Central memory CD8-positive, alpha-beta T cell (primary cell): ENCODE measurements around the gene SVIL.

Experiments
- ATAC-seq: fragments of 150-1000 bp; cut with Tn5 transposase; replicated peaks from 2 replicates; pipeline ENCODE4 v1.10.0; 2022; ENCODE audit warnings: mild to moderate bottlenecking, moderate FRiP score, moderate number of reproducible peaks; ENCODE audit not compliant: poor library complexity, severe bottlenecking; ENCODE audit errors: extremely low read depth
- DNase-seq, 2 donors: peaks; one replicate each; pipeline ENCODE4 v3.0.0; 2021; ENCODE audit warnings: low spot score in 2 of 2
- H3K27ac Mint-ChIP-seq: one replicate; pipeline ENCODE4 v1.8.0; 2022; ENCODE audit warnings: low read depth, mild to moderate bottlenecking, moderate library complexity, mixed read lengths
- H3K27me3 Mint-ChIP-seq: one replicate; pipeline ENCODE4 v1.8.0; 2022; ENCODE audit warnings: mixed read lengths
- H3K36me3 Mint-ChIP-seq: one replicate; pipeline ENCODE4 v1.8.0; 2022; ENCODE audit warnings: mild to moderate bottlenecking, moderate library complexity, mixed read lengths; ENCODE audit not compliant: insufficient read depth
- H3K4me1 Mint-ChIP-seq: one replicate; pipeline ENCODE4 v1.8.0; 2022; ENCODE audit warnings: mixed read lengths
- H3K4me3 Mint-ChIP-seq: one replicate; pipeline ENCODE4 v1.8.0; 2022; ENCODE audit warnings: mild to moderate bottlenecking, moderate library complexity, mixed read lengths
- H3K9me3 Mint-ChIP-seq: one replicate; pipeline ENCODE4 v1.8.0; 2022; ENCODE audit warnings: mixed read lengths

Gene SVIL

DNA sequence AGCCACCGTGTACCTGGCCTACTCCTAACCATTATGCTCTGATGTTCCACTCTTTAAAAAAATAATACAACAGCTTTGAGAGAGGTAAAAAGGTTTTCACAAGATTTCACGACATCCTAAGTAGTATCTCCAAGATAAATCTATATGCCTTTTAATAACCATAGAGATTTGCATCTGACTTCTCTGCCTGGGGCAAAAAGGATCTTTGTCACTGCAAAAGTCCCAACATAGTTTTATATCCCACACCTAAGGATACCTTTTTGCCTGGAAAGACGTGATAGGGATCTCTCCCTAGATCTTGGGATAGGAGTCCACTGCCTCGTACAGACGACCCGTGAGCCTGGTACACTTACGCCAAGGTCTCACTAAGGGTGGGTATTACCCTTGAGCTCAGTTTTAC is 31.4 kb upstream of the SVIL start:
- H3K9me3 Mint-ChIP-seq = no peaks in the 10 kb centered on the region
- no peak for ATAC-seq
- peaks cover 18% of the 10 kb centered on the region for H3K4me1 Mint-ChIP-seq
- DNase-seq = no peak
- no peaks in the 10 kb centered on the region for H3K36me3 Mint-ChIP-seq
- H3K27me3 Mint-ChIP-seq = no peaks in the 10 kb centered on the region
- H3K27ac Mint-ChIP-seq = no peak overlapping the region
- no peak overlapping the region for H3K4me3 Mint-ChIP-seq

DNA sequence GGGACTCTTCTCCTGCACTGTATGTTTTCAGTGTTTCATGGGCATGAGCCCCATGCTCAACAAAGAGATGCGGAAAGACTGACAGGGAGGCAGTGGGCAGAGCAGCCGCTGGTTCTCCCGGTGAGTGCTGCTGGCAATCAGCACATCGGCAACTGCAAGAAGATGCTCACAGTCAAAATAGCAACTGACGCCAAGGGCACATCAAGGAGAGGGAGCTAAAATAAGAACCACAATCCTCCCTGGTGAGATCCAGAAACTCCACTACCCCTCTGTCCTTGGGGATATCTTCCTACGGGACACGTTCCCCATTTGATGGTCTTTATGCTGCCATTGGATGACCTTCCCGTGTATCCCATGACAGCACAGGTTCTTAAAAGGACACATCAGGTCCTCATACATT is 28.9 kb upstream of the SVIL start:
- Mint-ChIP-seq H3K36me3 (peaks cover 2% of the 10 kb centered on the region), H3K4me1 (peaks cover 19% of the 10 kb centered on the region), H3K9me3 (no peaks in the 10 kb centered on the region), H3K27me3 (no peaks in the 10 kb centered on the region), H3K4me3 (no peak overlapping the region), H3K27ac (no peak overlapping the region)
- DNase-seq = no peak
- no peak for ATAC-seq

DNA sequence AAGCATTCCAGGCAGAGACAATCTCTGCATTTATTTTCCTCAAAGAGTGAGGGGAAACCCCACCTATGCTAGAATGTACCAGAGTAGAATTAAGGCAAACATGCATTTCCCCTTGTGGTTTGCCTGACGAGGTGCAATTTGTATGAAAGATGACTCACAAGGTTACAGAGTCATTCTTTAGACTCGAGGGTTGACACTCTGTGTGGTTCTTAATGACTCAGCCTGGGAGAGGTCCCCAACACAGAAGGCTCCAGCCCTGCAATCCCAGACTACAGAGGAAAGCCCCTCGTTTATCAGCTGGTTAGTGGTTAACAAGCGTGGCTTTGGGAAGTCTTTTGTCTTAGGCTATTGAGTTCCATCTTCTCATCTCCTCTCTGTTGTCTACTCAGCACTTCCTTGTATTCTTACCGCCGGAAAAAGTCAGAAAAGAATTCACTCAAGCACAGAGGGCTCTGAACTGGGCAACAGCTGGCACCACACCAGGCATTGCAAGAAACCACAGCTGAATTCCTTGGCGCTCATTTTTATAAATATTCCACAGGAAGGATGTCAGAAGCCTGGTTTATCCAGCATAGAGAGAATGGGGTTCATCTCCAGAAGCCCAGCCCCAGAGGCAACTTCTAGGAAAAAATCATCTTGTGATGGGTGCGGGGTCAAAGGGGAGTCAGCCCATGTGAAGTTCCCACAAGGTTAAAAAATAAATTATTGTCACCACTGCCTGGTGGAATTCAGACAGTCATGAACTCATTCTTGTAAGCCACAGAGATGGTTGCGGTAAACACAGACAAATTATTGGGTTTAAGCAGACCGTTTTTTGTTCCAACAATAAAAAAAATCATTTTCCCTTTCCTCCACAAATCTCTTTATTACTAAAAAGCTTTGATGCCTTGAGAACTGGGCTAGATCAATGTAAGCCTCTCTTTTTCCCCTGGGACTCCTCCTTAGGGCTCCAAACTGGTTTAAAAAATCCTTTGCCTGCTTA is 24.5 kb upstream of the SVIL start:
- no peaks in the 10 kb centered on the region for H3K27me3 Mint-ChIP-seq
- ATAC-seq (peak; percentile 94), DNase-seq (peak; percentile 21 to 69)
- H3K4me1 Mint-ChIP-seq = peaks cover 41% of the 10 kb centered on the region
- H3K36me3 Mint-ChIP-seq = peaks cover 4% of the 10 kb centered on the region
- H3K4me3 Mint-ChIP-seq = peak overlapping the region; percentile 64
- H3K9me3 Mint-ChIP-seq = no peaks in the 10 kb centered on the region
- H3K27ac Mint-ChIP-seq = peak overlapping the region; percentile 84

DNA sequence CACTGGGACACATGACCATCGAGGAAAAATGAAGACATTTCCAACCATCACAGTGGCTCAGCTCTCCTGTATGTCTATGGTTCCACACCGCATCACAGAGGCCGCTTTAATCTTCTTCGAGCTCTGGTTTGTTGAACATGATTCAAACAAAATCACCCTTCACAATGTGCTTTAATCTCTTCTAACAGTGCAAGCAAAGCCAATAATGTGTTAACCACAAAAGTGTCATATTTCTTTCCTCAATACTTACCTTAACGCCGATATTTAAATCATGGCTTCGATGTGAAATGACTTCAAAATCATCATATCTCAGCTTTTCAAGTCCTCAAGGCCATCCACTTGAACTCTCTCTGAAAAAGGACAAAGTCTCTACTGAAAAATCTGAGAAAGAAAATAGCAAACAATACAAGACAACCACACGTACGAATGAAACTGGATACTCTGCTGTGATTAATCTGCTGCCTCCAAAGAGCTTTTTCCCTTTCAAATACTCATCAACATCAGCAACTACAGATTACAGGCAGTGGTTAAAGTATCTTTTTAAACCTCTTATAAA is 23.0 kb upstream of the SVIL start:
- DNase-seq = peak in 1 of 2 donors; percentile 25
- peak; percentile 48 for ATAC-seq

DNA sequence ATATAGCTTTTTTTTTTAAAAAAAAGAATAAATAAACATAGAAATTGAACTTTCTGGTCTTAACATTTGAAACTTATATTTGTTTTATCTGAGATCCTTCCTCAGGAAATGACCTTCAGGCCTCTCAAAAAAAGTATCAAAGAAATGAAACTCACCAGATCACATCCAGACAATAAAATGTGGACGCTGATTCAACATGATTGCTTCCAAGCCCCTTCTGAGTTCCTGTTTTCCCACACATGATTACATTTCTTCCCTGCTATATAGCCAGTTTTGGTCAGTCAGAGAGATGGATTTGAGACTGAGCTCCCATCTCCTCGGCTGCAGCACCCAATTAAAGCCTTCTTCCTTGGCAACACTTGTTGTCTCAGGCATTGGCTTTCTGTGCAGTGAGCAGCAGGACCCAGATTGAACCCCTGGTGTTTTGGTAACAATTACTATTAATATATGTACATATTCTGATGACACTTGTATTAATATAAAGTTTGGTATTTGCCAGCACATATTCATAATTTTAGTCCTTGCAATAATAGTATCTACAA is 21.8 kb upstream of the SVIL start:
- Mint-ChIP-seq H3K4me1 (peaks cover 50% of the 10 kb centered on the region), H3K4me3 (no peak overlapping the region), H3K9me3 (no peaks in the 10 kb centered on the region), H3K27me3 (no peaks in the 10 kb centered on the region), H3K27ac (no peak overlapping the region), H3K36me3 (peaks cover 4% of the 10 kb centered on the region)
- ATAC-seq = no peak
- no peak for DNase-seq

More for the DNA sequence above, 23.0 kb upstream of the SVIL start:
- Mint-ChIP-seq H3K27ac (peak overlapping the region; percentile 84), H3K4me1 (peaks cover 41% of the 10 kb centered on the region), H3K27me3 (no peaks in the 10 kb centered on the region), H3K36me3 (peaks cover 4% of the 10 kb centered on the region), H3K4me3 (peak overlapping the region; percentile 64), H3K9me3 (no peaks in the 10 kb centered on the region)

DNA sequence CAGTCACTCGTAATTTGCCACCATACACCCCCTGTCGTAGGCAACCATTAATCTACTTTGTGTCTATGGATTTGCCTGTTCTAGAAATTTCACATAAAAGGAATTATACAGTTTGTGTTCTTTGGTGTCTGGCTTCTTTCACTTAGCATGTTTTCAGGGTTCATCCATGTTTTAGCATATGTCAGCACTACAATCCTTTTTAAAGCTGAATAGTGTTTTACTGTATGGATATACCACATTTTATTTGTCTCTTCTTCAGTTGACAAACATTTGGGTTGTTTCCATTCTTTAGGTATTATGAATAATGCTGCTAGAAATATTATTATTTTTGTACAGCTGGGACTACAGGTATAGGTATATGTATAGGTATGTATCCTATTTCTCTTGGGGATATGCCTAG is 17.4 kb upstream of the SVIL start:
- ATAC-seq (no peak), DNase-seq (no peak)
- Mint-ChIP-seq H3K9me3 (no peaks in the 10 kb centered on the region), H3K27ac (no peak overlapping the region), H3K4me3 (no peak overlapping the region), H3K27me3 (no peaks in the 10 kb centered on the region), H3K36me3 (peaks cover 4% of the 10 kb centered on the region), H3K4me1 (peaks cover 41% of the 10 kb centered on the region)

DNA sequence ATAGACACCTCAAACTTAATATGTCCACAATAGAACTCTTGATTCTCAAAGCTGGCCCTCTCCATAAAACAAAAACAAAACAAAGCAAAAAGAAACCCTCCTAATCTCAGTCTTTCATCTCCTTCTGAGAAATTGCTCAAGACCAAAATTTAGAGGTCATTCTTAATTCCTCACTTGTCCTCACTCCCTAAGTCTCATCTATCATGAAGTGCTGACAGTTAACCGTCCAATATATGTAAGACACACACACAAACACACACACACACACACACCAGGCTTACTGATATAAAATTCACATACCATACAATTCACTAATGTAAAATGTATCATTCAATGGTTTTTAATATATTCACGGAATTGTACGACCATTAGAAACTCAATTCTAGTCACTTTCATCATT is 17.0 kb upstream of the SVIL start:
- Mint-ChIP-seq H3K36me3 (peaks cover 4% of the 10 kb centered on the region), H3K27me3 (no peaks in the 10 kb centered on the region), H3K4me1 (peaks cover 43% of the 10 kb centered on the region), H3K9me3 (no peaks in the 10 kb centered on the region), H3K27ac (no peak overlapping the region), H3K4me3 (no peak overlapping the region)
- no peak for ATAC-seq
- DNase-seq = no peak

DNA sequence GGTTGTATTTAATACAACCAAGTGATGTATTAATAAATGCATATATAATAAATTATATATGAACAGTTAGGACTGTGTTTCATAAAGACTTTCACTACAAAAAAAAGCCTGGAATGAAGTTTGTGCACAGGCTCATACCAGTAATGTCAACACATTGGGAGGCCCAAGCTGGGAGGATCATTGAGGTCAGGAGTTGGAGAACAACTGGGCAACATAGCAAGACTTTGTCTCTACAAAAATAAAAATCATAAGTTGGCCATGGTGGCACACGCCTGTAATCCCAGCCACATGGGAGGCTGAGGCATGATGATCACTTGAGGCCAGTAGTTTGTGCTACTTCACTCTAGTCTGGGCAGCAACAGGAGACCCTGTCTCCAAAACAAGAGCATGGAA is 15.8 kb upstream of the SVIL start:
- H3K4me1 Mint-ChIP-seq = peaks cover 49% of the 10 kb centered on the region
- no peak overlapping the region for H3K4me3 Mint-ChIP-seq
- no peaks in the 10 kb centered on the region for H3K9me3 Mint-ChIP-seq
- H3K27ac Mint-ChIP-seq = no peak overlapping the region
- H3K36me3 Mint-ChIP-seq = peaks cover 2% of the 10 kb centered on the region
- no peak for ATAC-seq
- no peaks in the 10 kb centered on the region for H3K27me3 Mint-ChIP-seq
- DNase-seq = no peak

DNA sequence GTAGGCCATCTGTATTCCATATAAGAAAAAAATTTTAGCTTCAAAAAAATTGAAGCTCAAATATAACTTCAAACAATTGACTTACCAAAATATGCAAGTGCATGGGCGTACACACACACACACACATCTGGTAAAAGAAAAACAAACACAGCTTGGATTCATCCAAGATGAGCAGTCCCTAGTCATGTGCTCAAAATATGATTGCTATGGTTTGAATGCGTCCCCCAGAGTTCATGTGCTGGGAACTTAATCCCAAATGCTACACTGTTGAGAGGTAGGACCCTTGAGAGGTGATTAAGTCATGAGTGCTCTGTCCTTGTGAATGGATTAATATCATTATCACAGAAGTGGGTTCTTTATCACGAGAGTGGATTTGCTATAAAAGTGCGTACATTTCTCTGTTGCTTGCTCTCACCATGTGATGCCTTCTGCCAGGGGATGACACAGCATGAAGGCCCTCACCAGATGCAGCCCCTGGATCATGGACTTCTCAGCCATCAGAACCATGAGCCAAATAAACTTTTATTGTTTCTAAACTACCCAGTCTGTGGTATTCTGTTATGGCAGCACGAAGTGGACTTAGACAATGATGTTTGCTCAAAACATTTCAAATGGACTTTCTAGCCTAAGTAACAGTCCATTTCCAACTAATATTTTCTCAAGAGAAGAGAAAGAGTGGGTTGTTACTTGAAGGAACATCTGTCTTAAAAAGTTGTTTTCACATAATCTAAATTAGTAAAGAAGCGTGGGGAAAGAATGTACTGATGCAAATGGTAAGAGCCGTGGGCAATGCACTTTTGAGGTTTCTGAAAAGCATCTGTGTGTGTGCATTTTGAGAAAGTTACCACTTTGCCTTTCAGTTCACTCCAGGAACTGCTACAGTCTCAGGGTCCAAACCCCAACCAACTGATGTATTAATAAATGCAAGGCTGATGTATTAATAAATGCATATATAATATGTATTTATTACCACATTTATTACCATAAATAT is 15.1 kb upstream of the SVIL start:
- peaks cover 48% of the 10 kb centered on the region for H3K4me1 Mint-ChIP-seq
- H3K27ac Mint-ChIP-seq = no peak overlapping the region
- H3K4me3 Mint-ChIP-seq = no peak overlapping the region
- no peaks in the 10 kb centered on the region for H3K27me3 Mint-ChIP-seq
- DNase-seq (no peak), ATAC-seq (no peak)
- H3K9me3 Mint-ChIP-seq = no peaks in the 10 kb centered on the region
- peaks cover 2% of the 10 kb centered on the region for H3K36me3 Mint-ChIP-seq

DNA sequence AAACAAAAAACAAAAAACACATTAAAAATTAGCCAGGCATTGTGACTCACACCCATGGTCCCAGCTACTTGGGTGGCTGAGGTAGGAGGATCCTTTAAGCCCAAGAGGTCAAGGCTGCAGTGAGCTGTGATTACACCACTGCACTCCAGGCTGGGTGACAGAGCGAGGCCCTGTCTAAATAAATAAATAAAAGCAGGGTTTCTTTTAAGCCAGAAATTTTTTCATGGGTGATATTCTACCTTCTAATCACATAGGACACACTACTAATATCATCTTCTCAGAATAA is 14.2 kb upstream of the SVIL start:
- Mint-ChIP-seq H3K36me3 (peaks cover 4% of the 10 kb centered on the region), H3K27ac (no peak overlapping the region), H3K27me3 (no peaks in the 10 kb centered on the region), H3K4me3 (no peak overlapping the region), H3K4me1 (peaks cover 44% of the 10 kb centered on the region), H3K9me3 (no peaks in the 10 kb centered on the region)
- no peak for DNase-seq
- ATAC-seq = no peak

- Mint-ChIP-seq H3K4me1 (peaks cover 44% of the 10 kb centered on the region), H3K4me3 (no peak overlapping the region), H3K9me3 (no peaks in the 10 kb centered on the region), H3K27me3 (no peaks in the 10 kb centered on the region), H3K36me3 (peaks cover 4% of the 10 kb centered on the region), H3K27ac (no peak overlapping the region)
- DNase-seq = no peak
- ATAC-seq = no peak
Observed at GRCh38 chr10:29648114-29648982, 13.6 kb upstream of the SVIL start.
